ENCODE measurements around the gene EOGT. TPM values are rescaled to one million over a fixed set of nuclear protein-coding genes. Genes with fewer than 3 reads are reported as not detected.

EOGT gene
- total RNA-seq, 1 donor from 2014 or later, result 31.7 TPM

DNA sequence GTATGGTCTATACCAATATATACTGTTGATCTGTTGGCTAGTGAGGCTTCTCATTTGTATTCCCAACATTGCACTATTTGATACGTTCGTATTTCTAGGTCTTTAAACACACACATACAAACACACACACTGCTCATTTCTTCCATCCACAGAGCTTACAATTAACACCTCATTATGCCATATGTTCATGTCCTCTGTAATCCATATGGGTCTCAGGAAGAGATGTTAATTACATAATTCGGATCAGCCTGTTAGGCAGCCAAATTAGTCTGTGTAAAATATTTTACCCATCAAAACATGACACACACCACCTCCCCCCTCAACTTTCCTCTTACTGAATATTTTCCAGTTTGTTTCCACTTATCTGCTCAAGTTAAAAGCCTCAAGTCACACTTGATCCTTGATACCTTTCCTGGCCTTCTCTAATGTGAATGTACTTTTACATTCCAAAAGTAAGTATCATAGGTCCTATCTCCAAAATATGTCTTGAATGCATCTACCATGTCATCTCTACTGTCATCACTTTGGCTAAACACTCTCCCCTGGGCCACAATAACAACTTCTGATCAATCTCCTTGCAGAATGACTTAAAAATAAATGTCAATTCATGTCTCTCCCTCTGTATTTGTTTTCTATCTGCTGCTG lies 28.2 kb downstream of the EOGT start:
- no peaks in the 10 kb centered on the region for H3K4me1 ChIP-seq
- no peaks in the 10 kb centered on the region for H3K27me3 ChIP-seq
- H3K27ac ChIP-seq, result no peak overlapping the region
- H3K36me3 ChIP-seq, result peaks cover 0 to 67% of the 10 kb centered on the region in 2 donors
- TF ChIP-seq POLR2A (IDR thresholded peaks at IDR 0.05), result no peak
- H3K9me3 ChIP-seq, result no peaks in the 10 kb centered on the region
- no peak overlapping the region for H3K4me3 ChIP-seq
- intact Hi-C loops (cut with DNase I), result no loop called here
- DNase-seq (ENCODE audit: extremely low spot score in 2 of 2), result no peak

DNA sequence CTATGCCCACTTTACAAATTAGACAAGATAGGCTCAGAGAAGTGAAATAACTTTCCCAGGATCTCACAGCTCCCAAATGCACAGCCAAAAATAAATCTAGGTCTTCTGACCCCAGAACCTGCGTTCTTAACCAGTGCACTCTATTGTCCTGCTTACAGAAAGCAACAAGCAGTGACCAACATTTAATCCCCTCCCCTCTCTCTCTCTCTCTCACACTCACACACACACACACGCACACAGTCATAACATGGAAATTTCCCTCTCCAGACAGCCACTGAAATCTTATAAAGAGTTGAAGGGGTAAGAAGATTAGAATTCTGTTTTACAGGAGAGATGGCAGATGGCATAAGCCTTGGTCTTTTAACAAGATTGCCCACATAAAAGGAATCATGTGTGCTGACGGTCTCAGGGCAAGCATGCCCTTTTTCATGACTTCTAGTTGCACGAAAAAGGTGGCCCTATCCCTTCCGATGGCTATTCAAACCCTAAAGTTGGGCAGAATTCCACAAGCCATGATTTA lies 29.4 kb downstream of the EOGT start:
- intact Hi-C loops (cut with DNase I), result no loop called here
- H3K4me3 ChIP-seq, result no peak overlapping the region
- H3K27ac ChIP-seq, result no peak overlapping the region
- no peaks in the 10 kb centered on the region for H3K4me1 ChIP-seq
- peaks cover 0 to 78% of the 10 kb centered on the region in 2 donors for H3K36me3 ChIP-seq
- DNase-seq (ENCODE audit: extremely low spot score in 2 of 2), result no peak
- TF ChIP-seq POLR2A (IDR thresholded peaks at IDR 0.05), result no peak
- no peak for TF ChIP-seq POLR2AphosphoS5 (IDR thresholded peaks at IDR 0.05; ENCODE audit: insufficient read depth in 1 of 2, low read depth in 1 of 2)
- TF ChIP-seq, protein P1, sequence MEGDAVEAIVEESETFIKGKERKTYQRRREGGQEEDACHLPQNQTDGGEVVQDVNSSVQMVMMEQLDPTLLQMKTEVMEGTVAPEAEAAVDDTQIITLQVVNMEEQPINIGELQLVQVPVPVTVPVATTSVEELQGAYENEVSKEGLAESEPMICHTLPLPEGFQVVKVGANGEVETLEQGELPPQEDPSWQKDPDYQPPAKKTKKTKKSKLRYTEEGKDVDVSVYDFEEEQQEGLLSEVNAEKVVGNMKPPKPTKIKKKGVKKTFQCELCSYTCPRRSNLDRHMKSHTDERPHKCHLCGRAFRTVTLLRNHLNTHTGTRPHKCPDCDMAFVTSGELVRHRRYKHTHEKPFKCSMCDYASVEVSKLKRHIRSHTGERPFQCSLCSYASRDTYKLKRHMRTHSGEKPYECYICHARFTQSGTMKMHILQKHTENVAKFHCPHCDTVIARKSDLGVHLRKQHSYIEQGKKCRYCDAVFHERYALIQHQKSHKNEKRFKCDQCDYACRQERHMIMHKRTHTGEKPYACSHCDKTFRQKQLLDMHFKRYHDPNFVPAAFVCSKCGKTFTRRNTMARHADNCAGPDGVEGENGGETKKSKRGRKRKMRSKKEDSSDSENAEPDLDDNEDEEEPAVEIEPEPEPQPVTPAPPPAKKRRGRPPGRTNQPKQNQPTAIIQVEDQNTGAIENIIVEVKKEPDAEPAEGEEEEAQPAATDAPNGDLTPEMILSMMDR (IDR thresholded peaks at IDR 0.05), result no peak
- H3K9me3 ChIP-seq, result no peaks in the 10 kb centered on the region
- no peaks in the 10 kb centered on the region for H3K27me3 ChIP-seq

DNA sequence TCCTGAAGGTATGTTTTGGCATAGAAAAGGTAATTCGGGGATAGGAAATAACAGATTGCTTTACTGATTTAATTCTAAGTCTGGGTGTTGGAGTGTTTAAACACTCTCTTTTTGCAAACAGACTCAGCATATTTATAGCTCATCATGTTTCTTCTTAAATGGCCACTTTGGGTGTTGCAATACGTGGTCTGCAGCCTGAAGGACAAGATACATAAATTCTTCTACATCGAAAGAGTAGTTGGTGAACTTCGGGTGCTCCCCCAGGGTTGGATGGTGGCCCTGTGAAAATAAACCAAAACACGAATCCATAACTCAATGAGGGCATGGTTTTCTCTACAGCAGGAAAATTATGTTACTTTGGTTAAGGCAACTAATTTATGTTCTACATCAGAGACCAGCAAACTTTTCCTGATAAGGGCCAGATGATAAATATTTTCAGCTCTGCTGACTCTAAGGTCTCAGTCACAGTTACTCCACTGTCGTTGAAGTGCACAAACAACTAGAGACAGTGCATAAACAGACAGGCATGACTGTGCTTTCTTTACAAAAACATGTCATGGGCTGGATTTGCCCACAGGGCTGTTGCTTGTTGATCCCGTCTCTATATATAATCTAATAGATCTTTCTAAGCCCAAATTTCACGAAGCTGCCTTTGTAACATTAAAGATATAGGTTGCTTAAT lies 35.9 kb downstream of the EOGT start:
- Histone ChIP-seq H3K4me1 (no peaks in the 10 kb centered on the region), H3K36me3 (peaks cover 0 to 57% of the 10 kb centered on the region in 2 donors), H3K4me3 (no peak overlapping the region), H3K27me3 (no peaks in the 10 kb centered on the region), H3K27ac (no peak overlapping the region), H3K9me3 (no peaks in the 10 kb centered on the region)
- DNase-seq (ENCODE audit: extremely low spot score in 2 of 2), result no peak
- intact Hi-C loops (cut with DNase I), result no loop called here
- TF ChIP-seq, protein P1 (IDR thresholded peaks at IDR 0.05), result no peak
- TF ChIP-seq POLR2A (IDR thresholded peaks at IDR 0.05) (no peak), POLR2AphosphoS5 (IDR thresholded peaks at IDR 0.05; ENCODE audit: insufficient read depth in 1 of 2, low read depth in 1 of 2) (no peak)

DNA sequence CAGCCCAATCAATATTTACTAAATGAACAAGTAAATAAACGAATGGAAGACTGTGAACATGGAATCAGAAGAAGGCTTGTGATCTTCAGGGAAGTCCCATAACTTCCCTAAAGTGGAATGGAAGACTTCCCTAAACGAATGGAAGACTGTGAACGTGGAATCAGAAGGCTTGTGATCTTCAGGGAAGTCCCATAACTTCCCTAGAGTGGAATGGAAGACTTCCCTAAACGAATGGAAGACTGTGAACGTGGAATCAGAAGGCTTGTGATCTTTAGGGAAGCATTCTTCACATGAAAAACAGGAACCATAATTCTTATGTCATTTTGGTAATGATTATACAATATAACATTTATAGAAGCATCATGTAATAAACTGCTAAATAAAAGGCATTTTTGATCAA lies 38.8 kb downstream of the EOGT start:
- peaks cover 0 to 29% of the 10 kb centered on the region in 2 donors for H3K36me3 ChIP-seq
- intact Hi-C loops (cut with DNase I), result no loop called here
- TF ChIP-seq POLR2A (IDR thresholded peaks at IDR 0.05) (no peak), POLR2AphosphoS5 (IDR thresholded peaks at IDR 0.05; ENCODE audit: insufficient read depth in 1 of 2, low read depth in 1 of 2) (no peak)
- TF ChIP-seq, protein P1 (IDR thresholded peaks at IDR 0.05), result no peak

DNA sequence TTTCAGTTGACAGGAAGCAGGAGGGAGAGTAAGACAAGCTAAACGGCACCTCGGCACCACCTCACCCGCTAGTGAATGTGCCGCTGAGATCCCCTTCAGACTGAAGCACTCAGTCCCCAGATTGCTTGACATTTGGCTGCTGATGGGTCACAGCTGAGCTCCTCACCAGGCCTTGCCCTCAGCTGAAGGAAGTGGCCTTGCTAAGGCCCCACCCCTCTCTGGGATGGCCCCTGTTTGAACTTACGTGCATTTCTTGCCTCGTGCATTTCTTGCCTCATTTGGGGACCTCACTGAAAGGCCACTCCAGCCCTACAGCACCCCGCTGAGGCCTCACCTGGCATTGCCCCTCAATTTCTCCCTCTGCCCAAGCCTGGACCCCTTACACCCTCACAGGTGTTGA lies 39.8 kb downstream of the EOGT start:
- Histone ChIP-seq H3K27me3 (no peaks in the 10 kb centered on the region), H3K9me3 (no peaks in the 10 kb centered on the region), H3K4me1 (no peaks in the 10 kb centered on the region), H3K4me3 (no peak overlapping the region), H3K27ac (no peak overlapping the region), H3K36me3 (peaks cover 0 to 18% of the 10 kb centered on the region in 2 donors)
- TF ChIP-seq POLR2A (IDR thresholded peaks at IDR 0.05), result no peak
- TF ChIP-seq, protein P1 (IDR thresholded peaks at IDR 0.05), result no peak
- TF ChIP-seq POLR2AphosphoS5 (IDR thresholded peaks at IDR 0.05; ENCODE audit: insufficient read depth in 1 of 2, low read depth in 1 of 2), result no peak
- DNase-seq (ENCODE audit: extremely low spot score in 2 of 2), result no peak
- intact Hi-C loops (cut with DNase I), result no loop called here

More for the DNA sequence above, 38.8 kb downstream of the EOGT start:
- no peak for DNase-seq (ENCODE audit: extremely low spot score in 2 of 2)
- H3K4me1 ChIP-seq, result no peaks in the 10 kb centered on the region
- H3K9me3 ChIP-seq, result no peaks in the 10 kb centered on the region
- no peaks in the 10 kb centered on the region for H3K27me3 ChIP-seq
- H3K27ac ChIP-seq, result no peak overlapping the region
- H3K4me3 ChIP-seq, result no peak overlapping the region

Measured in vagina (tissue), 2 donors.